Kidney (tissue), 14 donors: ENCODE results near the gene SHF. TPM values are rescaled to one million over a fixed set of nuclear protein-coding genes. Genes with fewer than 3 reads are reported as not detected.
A peak's percentile ranks its signal among the peaks of the same experiment; 100 is the strongest.

Source experiments
- DNase-seq, 5 donors: peaks; one replicate each; pipeline ENCODE4 v3.0.0-alpha.2; 2013 to 2020
- FAIRE-seq: peaks from 2 replicates; lab custom pipeline; 2012; peaks lifted over from hg19 to GRCh38; lab: Jason Lieb, UNC
- H3K27ac ChIP-seq, 2 donors: one replicate each; pipeline ENCODE4 v1.7.0; 2013; ENCODE audit warnings: low read depth in 2 of 2, low read length in 2 of 2, inconsistent platforms in 1 of 2
- H3K27me3 ChIP-seq: one replicate; pipeline ENCODE4 v1.7.1; 2013; ENCODE audit warnings: low read length, inconsistent platforms; ENCODE audit not compliant: control insufficient read depth, insufficient read depth
- H3K36me3 ChIP-seq, 3 donors: one replicate each; pipeline versions ENCODE4 v1.7.0 to v1.7.1; 2013; ENCODE audit warnings: low read length in 3 of 3, control low read depth in 1 of 3, inconsistent platforms in 1 of 3; ENCODE audit not compliant: insufficient read depth in 3 of 3, control insufficient read depth in 2 of 3
- H3K4me1 ChIP-seq, 3 donors: one replicate each; pipeline versions ENCODE4 v1.7.0 to v1.7.1; 2013; ENCODE audit warnings: low read length in 3 of 3, inconsistent platforms in 1 of 3, low read depth in 1 of 3; ENCODE audit not compliant: control insufficient read depth in 2 of 3, insufficient read depth in 2 of 3
- H3K4me3 ChIP-seq, 3 donors: one replicate each; pipeline versions ENCODE4 v1.7.0 to v1.8.1; 2013; ENCODE audit warnings: low read length in 3 of 3, control low read depth in 1 of 3, inconsistent platforms in 1 of 3
- H3K9ac ChIP-seq, 3 donors: one replicate each; pipeline versions ENCODE4 v1.7.0 to v1.7.1; 2013; ENCODE audit warnings: low read length in 3 of 3, control low read depth in 1 of 3, inconsistent platforms in 1 of 3
- H3K9me3 ChIP-seq, 3 donors: one replicate each; pipeline versions ENCODE4 v1.7.0 to v1.7.1; 2013; ENCODE audit warnings: low read length in 3 of 3, control low read depth in 1 of 3, inconsistent platforms in 1 of 3; ENCODE audit not compliant: control insufficient read depth in 2 of 3, insufficient read depth in 1 of 3
- CTCF ChIP-seq: IDR thresholded peaks from 3 replicates; pipeline ENCODE4 v1.5.1; 2012; ENCODE audit warnings: mild to moderate bottlenecking, moderate library complexity, borderline replicate concordance; ENCODE audit not compliant: insufficient read depth; ENCODE audit errors: extremely low read depth
- intact Hi-C: fragments of 100-400 bp; cut with DNase I; formaldehyde crosslinking; loops from one replicate; pipeline ENCODE4 v1.11.1; 2022
- polyA plus RNA-seq: library from polyadenylated mRNA; stranded (reverse); fragments of 350-450 nt; fragmentation: Illumina TruSeq; extraction: RNeasy Lipid Tissue Mini Kit (QIAGEN cat#74804); gene quantifications from one replicate; pipeline ENCODE4 v1.2.3, GENCODE V29; 2014; ENCODE audit warnings: low read depth, low replicate concordance; ENCODE audit not compliant: insufficient read depth
- total RNA-seq: library from RNA; stranded (reverse); fragmentation: NEBNext Ultra II Directional; extraction: Animal tissue kit (Norgen Biotek cat#: 25700); gene quantifications from one replicate; pipeline ENCODE4 v1.2.1, GENCODE V29; 2021
- donor health status: control.
- donor health status: control.
- donor health status: control.
- donor health status: control.
- donor health status: control.
- donor health status: DM: yes; HTN: yes; CAD: no.
- donor health status: Normal renal cell carcinoma (clear cell type).

SHF gene
- total and polyA plus RNA-seq, 2 donors from 2014 or later = 5.2 to 7.7 TPM

- peak overlapping the region; percentile 77 to 99 (median 93) for H3K9ac ChIP-seq
- peak; percentile 53 for TF ChIP-seq CTCF
- H3K27ac ChIP-seq = peak overlapping the region; percentile 98 to 99
- H3K4me3 ChIP-seq = peak overlapping the region; percentile 84 to 99 (median 97)
- DNase-seq = peak; percentile 97 to 99 (median 99)
- no peaks in the 10 kb centered on the region for H3K27me3 ChIP-seq
- peaks cover 0 to 6% (median 6%) of the 10 kb centered on the region in 3 donors for H3K4me1 ChIP-seq
- intact Hi-C loops = no loop called here
- FAIRE-seq = peak; percentile 46
- no peaks in the 10 kb centered on the region for H3K36me3 ChIP-seq
- H3K9me3 ChIP-seq = no peaks in the 10 kb centered on the region
Observed at GRCh38 chr15:45198337-45199135, 10.8 kb upstream of the SHF start.

GRCh38 chr15:45197512-45197911 is 9.7 kb upstream of the SHF start:
- Histone ChIP-seq H3K27ac (no peak overlapping the region), H3K27me3 (no peaks in the 10 kb centered on the region), H3K9me3 (no peaks in the 10 kb centered on the region), H3K4me3 (peak overlapping the region in 2 of 3 donors; percentile 97 to 99), H3K4me1 (peaks cover 0 to 6% (median 6%) of the 10 kb centered on the region in 3 donors), H3K9ac (no peak overlapping the region), H3K36me3 (no peaks in the 10 kb centered on the region)
- TF ChIP-seq CTCF = no peak
- DNase-seq (no peak), FAIRE-seq (no peak)
- intact Hi-C loops = no loop called here

GRCh38 chr15:45187578-45187893 is 230 bp downstream of the SHF start:
- DNase-seq (no peak), FAIRE-seq (no peak)
- Histone ChIP-seq H3K4me1 (peaks cover 0 to 6% (median 5%) of the 10 kb centered on the region in 3 donors), H3K4me3 (no peak overlapping the region), H3K9me3 (no peaks in the 10 kb centered on the region), H3K36me3 (no peaks in the 10 kb centered on the region), H3K27ac (no peak overlapping the region), H3K9ac (no peak overlapping the region), H3K27me3 (no peaks in the 10 kb centered on the region)
- no peak for TF ChIP-seq CTCF
- intact Hi-C loops = no loop called here
